AG04450 (cell line): ENCODE data around the gene PHACTR4. TPM values are rescaled to one million over a fixed set of nuclear protein-coding genes. Genes with fewer than 3 reads are reported as not detected.
"Not testable (repeated sequence)": the region's sequence is repeated elsewhere in the genome, so short reads cannot be mapped to it uniquely, and the experiment has no call there.

Source experiments
- CTCF ChIA-PET: fragments of 300-600, 350-600 bp; formaldehyde crosslinking; extraction: SDS; loops from one replicate; lab custom pipeline; 2022; ENCODE audit warnings: antibody characterized with exemption, inconsistent platforms; lab: Charles Lee
- POLR2A ChIA-PET: fragments of 350-600 bp; formaldehyde crosslinking; extraction: SDS; loops from one replicate; lab custom pipeline; 2021; ENCODE audit warnings: antibody characterized with exemption, inconsistent platforms; lab: Yijun Ruan, JAX
- DNase-seq: peaks from one replicate; pipeline ENCODE4 v3.0.0-alpha.2; 2011; ENCODE audit warnings: low read depth, low spot score
- H3K27ac ChIP-seq: one replicate; pipeline ENCODE4 v1.5.1; 2012; ENCODE audit warnings: low read depth, low read length, control low read depth
- H3K27me3 ChIP-seq: one replicate; pipeline ENCODE4 v1.6.0; 2012; ENCODE audit warnings: low read length; ENCODE audit not compliant: control insufficient read depth, insufficient read depth
- H3K4me3 ChIP-seq: 2 replicates; pipeline ENCODE4 v1.5.1; 2011; ENCODE audit warnings: mild to moderate bottlenecking, low read depth, low read length, control low read depth
- H3K9me3 ChIP-seq: 2 replicates; pipeline ENCODE4 v1.5.1; 2012; ENCODE audit warnings: low read length; ENCODE audit not compliant: control insufficient read depth, insufficient read depth
- CTCF ChIP-seq: IDR thresholded peaks from 2 replicates; pipeline ENCODE4 v1.5.1; 2011; ENCODE audit warnings: low read depth, low read length, control low read depth, inconsistent platforms
- polyA plus RNA-seq: library from polyadenylated mRNA; depleted of rRNA; stranded (reverse); fragments of >200 nt; gene quantifications from 2 replicates; pipeline ENCODE4 v1.2.3, GENCODE V29; 2011

PHACTR4 gene
- polyA plus RNA-seq, 1 experiment, result 12.3 TPM

GRCh38 chr1:28340221-28340974, 29.1 kb upstream of the PHACTR4 start:
- DNase-seq, result no peak
- no peaks in the 10 kb centered on the region for H3K9me3 ChIP-seq
- TF ChIP-seq CTCF, result no peak
- no peaks in the 10 kb centered on the region for H3K27me3 ChIP-seq
- ChIA-PET CTCF (interaction anchor here (0.6 to 1.1 kb wide), 2 partner anchors 18 to 22 kb away, joined by 3 to 4 read pairs; no protein-coding TSS in a partner anchor), POLR2A (interaction anchor here (1.3 kb wide), 1 partner anchor 11 kb away, joined by 3 read pairs; the partner anchor contains the start of gene MED18)
- H3K4me3 ChIP-seq, result no peak overlapping the region
- no peak overlapping the region for H3K27ac ChIP-seq

DNA sequence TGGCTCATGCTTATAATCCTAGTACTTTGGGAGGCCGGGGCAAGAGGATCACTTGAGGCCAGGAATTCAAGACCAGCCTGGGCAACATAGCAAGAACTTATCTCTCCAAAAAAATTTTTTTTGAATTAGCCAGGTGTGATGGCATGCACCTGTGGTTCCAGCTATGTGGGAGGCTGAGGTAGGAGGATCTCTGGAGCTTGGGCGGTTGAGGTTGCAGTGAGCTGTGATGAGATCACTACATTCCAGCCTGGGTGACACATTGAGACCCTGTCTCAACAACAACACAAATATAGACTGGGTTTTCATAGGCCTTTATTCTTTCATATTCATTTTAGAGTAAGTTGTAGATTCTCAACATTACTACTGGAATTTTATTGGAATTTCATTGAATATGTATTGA, 27.9 kb upstream of the PHACTR4 start:
- Histone ChIP-seq H3K27me3 (no peaks in the 10 kb centered on the region), H3K4me3 (no peak overlapping the region), H3K27ac (no peak overlapping the region), H3K9me3 (no peaks in the 10 kb centered on the region)
- ChIA-PET POLR2A (interaction anchor here (0.5 to 1.3 kb wide), 2 partner anchors 13 to 16 kb away, joined by 3 to 6 read pairs; partner anchors contain the start of gene MED18), CTCF (interaction anchor here (1.1 kb wide), 1 partner anchor 17 kb away, joined by 4 read pairs; no protein-coding TSS in a partner anchor)
- TF ChIP-seq CTCF, result no peak
- DNase-seq, result no peak

- ChIA-PET POLR2A (interaction anchor here (0.9 to 1.3 kb wide), 3 partner anchors 11 to 26 kb away, joined by 4 to 9 read pairs (median 5); partner anchors contain the start of genes MED18 and PHACTR4), CTCF (interaction anchor here (1.0 kb wide), 1 partner anchor 16 kb away, joined by 3 read pairs; no protein-coding TSS in a partner anchor)
- Histone ChIP-seq H3K4me3 (no peak overlapping the region), H3K27me3 (no peaks in the 10 kb centered on the region), H3K9me3 (no peaks in the 10 kb centered on the region), H3K27ac (no peak overlapping the region)
- no peak for TF ChIP-seq CTCF
- DNase-seq, result no peak
These were observed 26.1 kb upstream of the PHACTR4 start for GRCh38 chr1:28343405-28343804.

DNA sequence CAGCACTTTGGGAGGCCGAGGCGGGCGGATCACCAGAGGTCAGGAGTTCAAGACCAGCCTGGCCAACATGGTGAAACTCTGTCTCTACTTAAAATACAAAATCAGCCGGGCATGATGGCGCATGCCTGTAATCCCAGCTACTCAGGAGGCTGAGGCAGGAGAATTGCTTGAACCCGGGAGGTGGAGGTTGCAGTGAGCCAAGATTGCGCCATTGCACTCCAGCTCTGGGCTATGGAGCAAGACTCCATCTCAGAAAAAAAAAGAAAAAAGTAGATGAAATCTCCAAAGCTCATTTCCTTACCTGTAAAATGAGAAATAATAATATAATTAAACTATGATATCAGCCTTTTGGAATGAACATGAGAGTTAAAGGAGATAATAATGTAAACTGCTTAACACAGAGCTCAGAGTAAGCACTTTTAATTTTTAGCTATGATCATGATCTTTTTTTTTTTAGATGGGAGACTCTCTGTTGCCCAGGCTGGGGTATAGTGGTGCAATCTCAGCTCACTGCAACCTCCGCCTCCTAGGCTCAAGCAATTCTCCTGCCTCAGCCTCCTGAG, 16.2 kb upstream of the PHACTR4 start:
- H3K4me3 ChIP-seq, DNase-seq, H3K9me3 ChIP-seq, H3K27ac ChIP-seq, H3K27me3 ChIP-seq: not testable (repeated sequence)
- ChIA-PET CTCF (interaction anchor here (0.7 to 2.2 kb wide), 4 partner anchors 9 to 104 kb away, joined by 4 to 14 read pairs (median 6); partner anchors contain the start of gene MED18), POLR2A (interaction anchor here (0.9 kb wide), 1 partner anchor 24 kb away, joined by 4 read pairs; the partner anchor contains the start of gene MED18)

GRCh38 chr1:28354121-28354520, 15.4 kb upstream of the PHACTR4 start:
- Histone ChIP-seq H3K4me3 (no peak overlapping the region), H3K27me3 (no peaks in the 10 kb centered on the region), H3K9me3 (no peaks in the 10 kb centered on the region), H3K27ac (peak overlapping the region; percentile 58)
- TF ChIP-seq CTCF, result no peak
- CTCF ChIA-PET, result interaction anchor here (1.3 to 2.2 kb wide), 3 partner anchors 9 to 105 kb away, joined by 4 to 14 read pairs (median 7); no protein-coding TSS in a partner anchor
- POLR2A ChIA-PET, result interaction anchor here (1.0 to 1.1 kb wide), 2 partner anchors 11 to 157 kb away, joined by 4 to 9 read pairs; no protein-coding TSS in a partner anchor
- DNase-seq, result no peak
